HepG2 (cell line): ENCODE measurements around the gene WDR54. TPM values are rescaled to one million over a fixed set of nuclear protein-coding genes. Genes with fewer than 3 reads are reported as not detected.

Experiments used
- ADNP ChIP-seq: sonication (generic); formaldehyde crosslinking; IDR thresholded peaks from 2 replicates; pipeline ENCODE4 v1.4.0; 2020; ENCODE audit warnings: missing genetic modification reagents
- BCL3 ChIP-seq: sonication (generic); formaldehyde crosslinking; IDR thresholded peaks from 2 replicates; pipeline ENCODE4 v1.5.1; 2020; ENCODE audit warnings: mild to moderate bottlenecking, missing genetic modification reagents, moderate library complexity
- CBX1 ChIP-seq: IDR thresholded peaks from one replicate; pipeline ENCODE4 v1.6.1; 2016; ENCODE audit warnings: antibody characterized with exemption, low read depth
- FLYWCH1 ChIP-seq: sonication (generic); formaldehyde crosslinking; IDR thresholded peaks from 2 replicates; pipeline ENCODE4 v1.8.1; 2023; ENCODE audit warnings: mild to moderate bottlenecking, missing genetic modification reagents
- FOXA1 ChIP-seq, 2 experiments: fragments of 450-650 bp in 1 of 2; sonication (generic) in 1 of 2; formaldehyde crosslinking in 1 of 2; IDR thresholded peaks; 2 replicates each; pipeline versions ENCODE4 v1.4.0 to v1.6.1; 2016 to 2020; ENCODE audit warnings: missing genetic modification reagents in 1 of 2
- GABPB1 ChIP-seq: IDR thresholded peaks from 2 replicates; pipeline ENCODE4 v1.6.1; 2016; ENCODE audit warnings: mild to moderate bottlenecking, missing genetic modification reagents, moderate library complexity, missing compliant biosample characterization
- GPN1 ChIP-seq: sonication (generic); formaldehyde crosslinking; IDR thresholded peaks from 2 replicates; pipeline ENCODE4 v1.5.1; 2020; ENCODE audit warnings: missing genetic modification reagents, borderline replicate concordance
- HHEX ChIP-seq: IDR thresholded peaks from 2 replicates; pipeline ENCODE4 v1.6.1; 2016; ENCODE audit warnings: control low read depth
- NPAS2 ChIP-seq: sonication (generic); formaldehyde crosslinking; IDR thresholded peaks from 2 replicates; pipeline ENCODE4 v1.8.0; 2022; ENCODE audit warnings: mild to moderate bottlenecking, missing genetic modification reagents, borderline replicate concordance
- YY1 ChIP-seq: IDR thresholded peaks from 2 replicates; pipeline ENCODE4 v1.6.1; 2011; ENCODE audit warnings: low read length, low read depth, moderate library complexity, mild to moderate bottlenecking; ENCODE audit not compliant: insufficient read depth, insufficient replicate concordance
- ZMYM4 ChIP-seq: sonication (generic); formaldehyde crosslinking; IDR thresholded peaks from 2 replicates; pipeline ENCODE4 v1.8.1; 2023; ENCODE audit warnings: mild to moderate bottlenecking, missing genetic modification reagents
- ZNF180 ChIP-seq: sonication (generic); formaldehyde crosslinking; IDR thresholded peaks from 2 replicates; pipeline ENCODE4 v1.4.0; 2020; ENCODE audit warnings: low read depth, missing genetic modification reagents, borderline replicate concordance
- ZNF230 ChIP-seq: sonication (generic); formaldehyde crosslinking; IDR thresholded peaks from 2 replicates; pipeline ENCODE4 v1.4.0; 2020; ENCODE audit warnings: mild to moderate bottlenecking, missing genetic modification reagents
- ZNF407 ChIP-seq: sonication (generic); formaldehyde crosslinking; IDR thresholded peaks from one replicate; pipeline ENCODE4 v1.5.1; 2020; ENCODE audit warnings: mild to moderate bottlenecking, missing genetic modification reagents; ENCODE audit errors: not compliant biosample characterization
- ZNF441 ChIP-seq: sonication (generic); formaldehyde crosslinking; IDR thresholded peaks from 2 replicates; pipeline ENCODE4 v1.7.0; 2021; ENCODE audit warnings: missing genetic modification reagents, borderline replicate concordance
- ZNF460 ChIP-seq: sonication (generic); formaldehyde crosslinking; IDR thresholded peaks from 2 replicates; pipeline ENCODE4 v1.5.1; 2020; ENCODE audit warnings: missing genetic modification reagents, mild to moderate bottlenecking, borderline replicate concordance
- ZNF564 ChIP-seq: sonication (generic); formaldehyde crosslinking; IDR thresholded peaks from 2 replicates; pipeline ENCODE4 v1.8.1; 2023; ENCODE audit warnings: mild to moderate bottlenecking, missing genetic modification reagents
- ZNF839 ChIP-seq: sonication (generic); formaldehyde crosslinking; IDR thresholded peaks from 2 replicates; pipeline ENCODE4 v1.4.0; 2020; ENCODE audit warnings: missing genetic modification reagents, mild to moderate bottlenecking, borderline replicate concordance
- ZSCAN12 ChIP-seq: sonication (generic); formaldehyde crosslinking; IDR thresholded peaks from 2 replicates; pipeline ENCODE4 v1.9.0; 2021; ENCODE audit warnings: mild to moderate bottlenecking, missing genetic modification reagents
- polyA plus RNA-seq, 8 experiments: library from polyadenylated mRNA; depleted of rRNA in 3 of 8; stranded (reverse) in 7 of 8; unstranded in 1 of 8; fragments of >200 nt; fragmentation: Illumina TruSeq in 4 of 8; extraction: Trizol in 4 of 8; gene quantifications; 2 replicates each; pipeline versions ENCODE4 v1.2.1 to v1.2.3, GENCODE V29; 2011 to 2016; ENCODE audit warnings: low read depth in 4 of 8, missing spikeins in 1 of 8, mixed read lengths in 1 of 8; ENCODE audit not compliant: insufficient read depth in 1 of 8
- total RNA-seq, 5 experiments: library from RNA; depleted of rRNA; stranded (reverse); fragments of >200 nt; fragmentation: Illumina TruSeq; extraction: Trizol; gene quantifications; 2 replicates each; pipeline ENCODE4 v1.2.3, GENCODE V29; 2016; ENCODE audit warnings: low read depth in 1 of 5
- TF ChIP-seq, protein P1 (sequence below): sonication (generic); formaldehyde crosslinking; IDR thresholded peaks from 2 replicates; pipeline ENCODE4 v1.5.0; 2020; ENCODE audit warnings: mild to moderate bottlenecking, low read depth, missing genetic modification reagents, borderline replicate concordance

Gene WDR54
- total and polyA plus RNA-seq, 2 of the 13 experiments (the other 11 are each of a cell fraction or from before 2014, with no cell fraction given), result 2.0 to 17.3 TPM

GRCh38 chr2:74391580-74392448 is 29.7 kb upstream of the WDR54 start (continued):
- TF ChIP-seq ZSCAN12 (CRISPR knock-in tag) (no peak), ZNF441 (CRISPR knock-in tag) (peak; percentile 11; the same call in 1 of the 2 replicates), BCL3 (CRISPR knock-in tag) (no peak; the same call in 1 of the 2 replicates), ZNF839 (CRISPR knock-in tag) (peak; percentile 96), ZNF230 (0 out of 2 replicates have a peak, but pooled peaks have one; percentile 43), ZNF564 (CRISPR knock-in tag) (no peak), FLYWCH1 (no peak), ZMYM4 (peak; percentile 82), ZNF180 (CRISPR knock-in tag) (0 out of 2 replicates have a peak, but pooled peaks have one; percentile 9), YY1 (peak; percentile 15), ZNF460 (no peak; the same call in 1 of the 2 replicates), NPAS2 (CRISPR knock-in tag) (no peak), GPN1 (CRISPR knock-in tag) (no peak; the same call in 1 of the 2 replicates), FOXA1 (IDR thresholded peaks at IDR 0.05) (no peak), FOXA1 (CRISPR knock-in tag; IDR thresholded peaks at IDR 0.05) (no peak), GABPB1 (CRISPR knock-in tag) (peak; percentile 80), ADNP (CRISPR knock-in tag) (no peak), CBX1 (no peak), HHEX (CRISPR knock-in tag) (no peak), ZNF407 (CRISPR knock-in tag) (peak; percentile 64)
- TF ChIP-seq, protein P1, sequence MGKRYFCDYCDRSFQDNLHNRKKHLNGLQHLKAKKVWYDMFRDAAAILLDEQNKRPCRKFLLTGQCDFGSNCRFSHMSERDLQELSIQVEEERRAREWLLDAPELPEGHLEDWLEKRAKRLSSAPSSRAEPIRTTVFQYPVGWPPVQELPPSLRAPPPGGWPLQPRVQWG, result no peak
